COLO829 (cell line): ENCODE measurements around the gene LRRC43.
A peak's percentile ranks its signal among the peaks of the same experiment; 100 is the strongest.
"Not testable (repeated sequence)": the region's sequence is repeated elsewhere in the genome, so short reads cannot be mapped to it uniquely, and the experiment has no call there.

Experiments
- DNase-seq: peaks from one replicate; pipeline ENCODE4 v3.0.0; 2012; ENCODE audit warnings: low spot score

Gene LRRC43

DNA sequence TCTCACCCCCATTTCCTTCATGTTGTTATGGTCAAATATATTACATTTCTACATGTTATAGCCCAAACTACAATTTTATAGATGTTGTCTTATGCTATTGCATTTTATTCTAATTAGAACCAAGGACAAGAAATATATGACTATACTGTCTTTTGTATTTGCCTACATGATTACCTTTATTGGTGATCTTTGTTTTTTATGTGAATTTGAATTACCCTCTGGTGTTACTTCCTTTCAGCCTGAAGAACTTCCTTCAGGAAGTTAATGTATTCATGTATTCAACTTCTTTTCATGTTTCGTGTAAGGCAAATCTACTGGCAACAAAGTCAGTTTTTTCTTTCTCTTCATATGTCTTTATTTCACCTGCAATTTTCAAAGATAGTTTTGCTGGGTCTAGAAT, 11.9 kb downstream of the LRRC43 start:
- DNase-seq: no peak

DNA sequence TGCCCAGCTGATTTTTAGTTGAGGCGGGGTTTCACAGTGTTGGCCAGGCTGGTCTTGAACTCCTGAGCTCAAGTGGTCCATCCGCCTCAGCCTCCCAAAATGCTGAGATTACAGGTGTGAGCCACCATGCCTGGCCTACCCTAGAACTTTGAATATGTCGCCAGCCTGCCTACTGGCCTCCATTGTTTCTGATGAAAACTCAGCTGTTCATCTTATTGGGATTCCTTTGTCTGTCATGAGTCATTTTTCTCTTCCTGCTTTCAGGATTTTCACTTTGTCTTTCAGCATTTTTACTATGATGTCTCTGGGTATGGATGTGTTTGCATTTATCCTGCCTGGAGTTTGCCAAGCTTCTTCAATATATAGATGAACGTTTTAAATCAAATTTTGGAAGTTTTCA, 12.5 kb downstream of the LRRC43 start:
- DNase-seq: no peak

DNA sequence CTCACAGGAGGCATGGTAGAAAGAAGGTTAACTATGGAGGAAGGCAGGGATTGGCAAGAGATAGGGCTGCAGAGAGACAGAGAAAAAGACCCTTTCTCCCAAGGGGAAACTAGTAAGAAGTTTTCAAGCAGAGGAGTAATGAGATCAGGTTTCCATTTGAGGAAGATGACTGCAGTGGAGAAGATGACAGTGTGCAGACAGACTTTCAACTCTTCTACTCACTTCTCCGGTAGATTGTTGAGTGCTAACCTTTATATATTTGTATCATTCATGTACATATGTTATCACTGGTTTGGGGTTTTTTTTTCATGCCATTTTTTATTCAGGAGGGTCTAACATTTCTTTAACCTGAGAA, 14.7 kb downstream of the LRRC43 start:
- DNase-seq: no peak

DNA sequence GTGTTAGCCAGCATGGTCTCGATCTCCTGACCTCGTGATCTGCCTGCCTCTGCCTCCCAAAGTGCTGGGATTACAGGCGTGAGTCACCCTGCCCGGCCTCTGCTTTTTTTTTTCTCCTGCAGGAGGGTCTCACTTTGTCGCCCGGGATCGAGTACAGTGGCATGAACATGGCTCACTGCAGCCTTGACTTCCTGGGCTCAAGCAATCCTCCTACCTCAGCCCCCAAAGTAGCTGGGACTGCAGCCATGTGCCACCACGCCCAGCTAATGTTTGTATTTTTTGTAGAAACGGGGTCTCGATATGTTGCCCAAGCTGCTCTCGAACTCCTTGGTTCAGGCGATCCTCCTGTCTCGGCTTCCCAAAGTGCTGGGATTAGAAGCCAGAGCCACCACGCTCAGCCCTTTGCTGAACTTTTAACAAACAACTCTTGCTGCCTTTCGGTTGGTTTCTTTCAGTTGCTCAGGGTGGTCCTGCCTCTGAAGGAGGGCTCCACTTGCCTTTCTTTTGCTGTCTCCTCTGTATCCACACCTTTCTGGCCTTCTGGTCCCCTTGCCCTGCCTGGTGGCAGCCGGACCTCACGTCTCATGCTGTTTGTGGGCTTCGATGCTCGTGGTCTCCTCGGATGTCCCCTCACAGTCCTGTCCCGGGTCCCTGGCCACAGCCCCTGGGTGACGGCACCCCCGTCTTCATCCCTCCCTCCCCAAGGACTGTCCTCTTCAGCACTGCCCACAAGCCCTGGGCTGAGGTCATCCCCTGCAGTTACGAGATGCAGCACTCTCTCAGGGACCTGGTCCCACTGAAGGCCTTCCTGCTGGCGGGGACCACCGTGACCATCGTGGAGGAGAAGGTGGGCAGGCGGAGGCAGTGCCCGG, 16.8 kb downstream of the LRRC43 start:
- no peak for DNase-seq

DNA sequence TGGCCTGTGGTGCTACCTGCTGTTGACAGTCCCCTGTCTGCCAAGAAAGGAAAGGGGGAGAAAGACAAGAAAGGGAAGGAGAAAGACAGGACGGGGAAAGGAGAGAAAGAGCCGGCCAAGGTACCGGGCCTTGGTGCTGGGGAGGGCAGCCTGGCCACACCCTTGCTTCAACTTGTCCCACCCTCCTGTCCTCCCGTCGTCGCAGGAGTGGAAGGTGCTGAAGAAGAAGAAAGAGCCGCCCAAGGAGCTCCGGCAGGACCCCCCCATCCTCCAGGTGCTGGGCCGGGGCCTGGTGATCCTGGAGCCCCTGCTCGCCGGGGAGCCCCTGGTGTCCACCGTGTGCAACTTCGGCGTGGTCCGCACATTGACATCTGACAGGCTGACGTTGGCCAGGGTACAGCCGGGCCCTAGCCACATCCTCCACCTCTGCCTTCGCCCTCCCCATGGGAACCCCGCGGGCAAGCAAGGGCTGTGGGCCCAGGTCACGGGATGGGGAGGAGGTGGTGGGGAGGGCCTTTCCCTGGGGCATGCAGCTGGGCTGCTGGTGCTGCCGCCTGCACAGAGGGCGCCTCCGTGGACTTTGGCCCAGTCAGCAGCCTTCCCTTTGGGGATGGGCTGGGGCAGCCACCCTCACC, 17.7 kb downstream of the LRRC43 start:
- DNase-seq: no peak

DNA sequence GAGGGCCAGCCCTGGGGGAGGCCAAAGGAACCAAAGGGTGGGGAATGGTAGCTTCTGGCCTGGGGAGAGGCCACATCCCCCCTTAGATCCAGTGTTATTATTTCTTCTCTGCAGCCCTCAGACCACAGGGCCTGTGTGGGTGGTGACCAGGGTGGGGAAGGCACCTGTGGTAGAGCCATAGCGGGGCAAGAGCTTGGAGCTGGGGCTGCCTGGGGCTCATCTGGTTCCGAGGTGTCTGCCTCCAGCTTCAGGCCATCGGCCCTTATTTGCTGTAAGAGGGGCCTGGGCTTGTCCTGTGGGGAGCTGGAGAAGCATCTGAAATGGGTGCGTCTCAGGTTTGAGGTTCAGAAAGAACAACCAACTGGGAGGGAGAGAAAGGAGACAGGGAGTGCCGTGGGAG, 18.5 kb downstream of the LRRC43 start:
- DNase-seq: no peak

DNA sequence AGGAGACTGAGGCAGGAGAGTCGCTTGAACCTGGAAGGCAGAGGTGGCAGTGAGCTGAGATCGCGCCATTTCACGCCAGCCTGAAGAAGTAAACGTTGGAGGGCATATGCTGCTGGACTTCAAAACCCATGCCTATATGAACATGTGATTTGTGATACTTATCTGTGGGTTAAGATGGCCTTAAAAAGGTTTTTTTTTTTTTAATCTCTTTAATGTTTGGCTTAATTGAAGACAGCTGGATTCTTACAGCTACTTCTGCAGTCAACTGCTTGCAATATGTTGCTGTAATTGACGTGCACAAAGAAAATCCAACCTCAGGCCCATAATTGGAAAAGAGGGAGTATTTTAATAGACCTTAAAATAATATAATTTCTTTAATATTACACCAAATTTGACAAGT, 19.1 kb downstream of the LRRC43 start:
- DNase-seq: no peak

DNA sequence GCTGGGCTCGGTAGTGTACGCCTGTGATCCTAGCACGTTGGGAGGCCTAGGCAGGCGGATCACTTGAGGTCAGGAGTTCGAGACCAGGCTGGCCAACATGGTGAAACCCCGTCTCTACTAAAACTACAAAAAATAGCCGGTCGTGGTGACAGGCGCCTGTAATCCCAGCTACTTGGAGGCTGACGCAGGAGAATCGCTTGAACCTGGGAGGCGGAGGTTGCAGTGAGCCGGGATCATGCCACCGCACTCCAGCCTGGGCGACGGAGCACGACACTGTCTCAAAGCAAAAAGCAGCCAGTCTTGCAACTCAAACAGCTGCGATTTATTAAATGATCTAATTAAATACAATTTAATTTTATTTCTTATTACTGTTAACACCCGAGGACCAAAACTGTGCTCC, 19.9 kb downstream of the LRRC43 start:
- DNase-seq: not testable (repeated sequence)

DNA sequence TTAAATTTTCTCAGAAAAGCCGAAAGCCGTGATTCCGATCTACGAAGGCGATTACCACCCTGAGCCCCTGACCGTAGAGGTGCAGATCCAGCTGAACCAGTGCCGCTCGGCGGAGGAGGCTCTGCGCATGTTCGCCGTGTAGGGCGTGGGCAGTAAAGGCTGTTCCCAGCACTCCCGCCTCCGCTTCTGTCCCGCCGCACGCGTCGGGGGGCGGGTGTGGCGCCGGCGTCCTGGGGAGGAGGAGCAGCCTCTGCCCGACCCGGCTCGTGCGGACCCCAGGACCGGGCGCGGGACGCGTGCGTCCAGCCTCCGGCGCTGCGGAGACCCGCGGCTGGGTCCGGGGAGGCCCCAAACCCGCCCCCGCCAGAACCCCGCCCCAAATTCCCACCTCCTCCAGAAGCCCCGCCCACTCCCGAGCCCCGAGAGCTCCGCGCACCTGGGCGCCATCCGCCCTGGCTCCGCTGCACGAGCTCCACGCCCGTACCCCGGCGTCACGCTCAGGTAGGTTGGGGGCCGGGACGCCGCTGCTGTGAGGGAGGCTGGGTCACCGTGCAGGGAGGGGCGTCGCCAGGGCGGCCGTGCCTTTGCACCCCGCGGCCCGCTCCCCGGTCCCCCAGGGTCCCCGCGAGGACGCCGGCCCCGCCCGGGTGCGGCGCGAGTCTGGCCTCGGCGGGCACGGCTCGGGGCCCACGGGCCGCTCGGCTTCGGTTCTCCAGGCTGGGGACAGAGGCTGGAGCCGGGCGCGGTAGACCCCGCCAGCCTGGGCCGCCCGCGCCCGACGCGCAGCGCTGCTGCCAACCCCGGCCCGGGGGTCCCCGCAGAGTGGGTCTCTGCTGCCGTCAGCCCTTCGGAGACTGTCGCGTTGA, 20.6 kb downstream of the LRRC43 start, which contains the start of gene B3GNT4:
B3GNT4 (plus strand) TSS at position 409 of the 866 bp plus-strand sequence. CDS start 910 bp downstream, outside the sequence.
- peak; percentile 36 for DNase-seq

DNA sequence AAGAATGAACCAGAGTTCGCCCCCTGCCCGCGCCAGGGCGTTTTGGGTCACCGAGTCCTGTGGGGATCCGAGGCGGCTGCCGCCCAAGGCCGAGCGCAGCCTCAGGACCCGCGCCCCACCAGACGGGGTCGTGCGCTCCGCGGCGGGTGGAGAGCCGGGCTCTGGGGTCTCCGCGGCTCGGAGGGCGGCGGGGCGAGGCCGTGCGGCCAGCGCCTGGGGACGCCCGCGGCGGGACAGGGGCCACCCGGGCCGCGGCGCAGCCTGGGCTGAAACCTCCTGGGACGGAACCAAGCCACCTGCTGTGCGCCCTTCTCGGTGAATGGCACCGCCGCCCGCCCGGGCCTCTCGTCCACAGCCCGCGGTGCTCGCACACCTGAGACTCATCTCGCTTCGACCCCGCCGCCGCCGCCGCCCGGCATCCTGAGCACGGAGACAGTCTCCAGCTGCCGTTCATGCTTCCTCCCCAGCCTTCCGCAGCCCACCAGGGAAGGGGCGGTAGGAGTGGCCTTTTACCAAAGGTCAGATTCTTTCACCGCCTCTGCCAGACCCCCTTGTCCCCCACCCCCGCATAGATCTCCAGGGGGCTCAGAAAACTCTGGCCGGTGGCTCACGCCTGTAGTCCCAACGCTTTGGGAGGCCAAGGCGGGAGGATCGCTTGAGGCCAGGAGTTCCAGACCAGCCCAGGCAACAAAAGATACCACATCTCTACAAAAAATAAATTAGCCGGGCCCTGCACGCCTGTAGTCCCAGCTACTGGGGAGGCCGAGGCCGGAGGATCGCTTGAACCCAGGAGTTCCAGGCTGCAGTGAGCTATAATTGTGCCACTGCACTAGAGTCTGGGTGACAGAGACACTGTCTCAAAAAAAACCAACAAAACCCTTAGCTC, 21.5 kb downstream of the LRRC43 start:
- no peak for DNase-seq

DNA sequence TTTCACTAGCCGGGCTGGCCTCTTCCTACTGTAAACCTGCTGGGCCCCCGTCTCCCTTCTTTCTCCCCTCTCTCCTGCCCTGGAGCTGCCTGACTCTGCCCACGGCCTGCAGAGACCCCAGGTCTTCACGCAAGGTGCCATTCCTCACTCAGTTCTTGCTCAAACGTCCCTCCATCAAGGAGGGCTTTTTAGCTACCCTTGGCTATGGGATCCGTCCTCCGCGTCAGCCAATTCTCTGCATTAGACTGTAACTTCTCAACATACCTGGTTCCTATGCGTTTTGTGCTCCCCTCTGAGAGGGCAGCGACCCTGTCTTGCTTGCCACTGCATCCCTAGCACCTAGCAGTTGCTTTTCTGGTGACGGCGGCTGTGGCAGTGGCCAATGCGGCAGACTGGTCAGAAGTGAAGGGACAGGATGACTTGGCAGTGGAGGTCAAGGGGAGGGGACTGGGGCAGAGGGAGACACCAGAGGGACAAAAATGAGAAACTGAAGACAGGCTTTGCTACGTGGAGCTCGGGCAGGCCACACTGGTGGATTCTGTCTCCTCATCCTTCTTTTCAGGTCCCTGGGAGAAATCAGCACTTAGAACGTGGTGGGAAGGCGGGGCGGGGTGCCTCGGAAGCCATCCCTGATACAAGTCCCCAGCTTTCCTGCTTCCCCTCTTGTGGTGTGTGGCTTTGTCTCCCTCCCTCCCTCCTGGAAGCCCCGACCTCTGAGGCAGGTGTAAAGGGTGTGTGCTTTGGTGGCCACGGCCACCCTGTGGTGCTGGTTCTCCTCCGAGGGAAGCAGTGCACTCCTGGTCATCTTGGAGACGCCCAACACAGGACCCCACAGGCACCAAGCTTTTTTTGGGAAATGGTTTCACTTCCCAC, 22.4 kb downstream of the LRRC43 start:
- DNase-seq: no peak

DNA sequence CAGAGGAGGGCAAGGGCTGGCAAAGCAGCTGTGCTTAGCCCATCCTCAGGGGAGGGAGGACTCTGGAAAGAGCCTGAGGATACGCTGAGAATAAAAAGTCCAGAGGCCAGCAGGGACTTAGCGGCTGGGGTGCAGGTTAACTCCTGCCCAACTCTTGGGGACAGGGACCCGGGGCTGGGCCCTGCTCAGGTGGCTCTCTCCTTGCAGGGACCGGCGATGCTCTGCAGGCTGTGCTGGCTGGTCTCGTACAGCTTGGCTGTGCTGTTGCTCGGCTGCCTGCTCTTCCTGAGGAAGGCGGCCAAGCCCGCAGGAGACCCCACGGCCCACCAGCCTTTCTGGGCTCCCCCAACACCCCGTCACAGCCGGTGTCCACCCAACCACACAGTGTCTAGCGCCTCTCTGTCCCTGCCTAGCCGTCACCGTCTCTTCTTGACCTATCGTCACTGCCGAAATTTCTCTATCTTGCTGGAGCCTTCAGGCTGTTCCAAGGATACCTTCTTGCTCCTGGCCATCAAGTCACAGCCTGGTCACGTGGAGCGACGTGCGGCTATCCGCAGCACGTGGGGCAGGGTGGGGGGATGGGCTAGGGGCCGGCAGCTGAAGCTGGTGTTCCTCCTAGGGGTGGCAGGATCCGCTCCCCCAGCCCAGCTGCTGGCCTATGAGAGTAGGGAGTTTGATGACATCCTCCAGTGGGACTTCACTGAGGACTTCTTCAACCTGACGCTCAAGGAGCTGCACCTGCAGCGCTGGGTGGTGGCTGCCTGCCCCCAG, 23.4 kb downstream of the LRRC43 start:
- no peak for DNase-seq

DNA sequence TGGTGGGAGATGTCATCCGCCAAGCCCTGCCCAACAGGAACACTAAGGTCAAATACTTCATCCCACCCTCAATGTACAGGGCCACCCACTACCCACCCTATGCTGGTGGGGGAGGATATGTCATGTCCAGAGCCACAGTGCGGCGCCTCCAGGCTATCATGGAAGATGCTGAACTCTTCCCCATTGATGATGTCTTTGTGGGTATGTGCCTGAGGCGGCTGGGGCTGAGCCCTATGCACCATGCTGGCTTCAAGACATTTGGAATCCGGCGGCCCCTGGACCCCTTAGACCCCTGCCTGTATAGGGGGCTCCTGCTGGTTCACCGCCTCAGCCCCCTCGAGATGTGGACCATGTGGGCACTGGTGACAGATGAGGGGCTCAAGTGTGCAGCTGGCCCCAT, 24.1 kb downstream of the LRRC43 start:
- DNase-seq: no peak

DNA sequence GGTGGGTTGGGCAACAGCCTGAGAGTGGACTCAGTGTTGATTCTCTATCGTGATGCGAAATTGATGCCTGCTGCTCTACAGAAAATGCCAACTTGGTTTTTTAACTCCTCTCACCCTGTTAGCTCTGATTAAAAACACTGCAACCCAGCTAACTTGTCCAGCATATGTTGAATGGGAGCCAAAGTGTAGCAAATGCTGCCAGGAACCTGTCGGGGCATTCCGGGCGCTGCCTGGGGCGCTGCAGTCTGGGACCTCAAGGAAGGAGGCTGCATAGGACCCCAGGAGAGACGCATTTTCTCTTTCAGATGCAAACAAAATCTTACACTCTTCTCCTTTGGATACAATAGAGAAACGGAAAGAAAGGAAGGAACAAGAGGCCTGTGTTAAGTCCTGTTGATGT, 24.5 kb downstream of the LRRC43 start:
- no peak for DNase-seq

DNA sequence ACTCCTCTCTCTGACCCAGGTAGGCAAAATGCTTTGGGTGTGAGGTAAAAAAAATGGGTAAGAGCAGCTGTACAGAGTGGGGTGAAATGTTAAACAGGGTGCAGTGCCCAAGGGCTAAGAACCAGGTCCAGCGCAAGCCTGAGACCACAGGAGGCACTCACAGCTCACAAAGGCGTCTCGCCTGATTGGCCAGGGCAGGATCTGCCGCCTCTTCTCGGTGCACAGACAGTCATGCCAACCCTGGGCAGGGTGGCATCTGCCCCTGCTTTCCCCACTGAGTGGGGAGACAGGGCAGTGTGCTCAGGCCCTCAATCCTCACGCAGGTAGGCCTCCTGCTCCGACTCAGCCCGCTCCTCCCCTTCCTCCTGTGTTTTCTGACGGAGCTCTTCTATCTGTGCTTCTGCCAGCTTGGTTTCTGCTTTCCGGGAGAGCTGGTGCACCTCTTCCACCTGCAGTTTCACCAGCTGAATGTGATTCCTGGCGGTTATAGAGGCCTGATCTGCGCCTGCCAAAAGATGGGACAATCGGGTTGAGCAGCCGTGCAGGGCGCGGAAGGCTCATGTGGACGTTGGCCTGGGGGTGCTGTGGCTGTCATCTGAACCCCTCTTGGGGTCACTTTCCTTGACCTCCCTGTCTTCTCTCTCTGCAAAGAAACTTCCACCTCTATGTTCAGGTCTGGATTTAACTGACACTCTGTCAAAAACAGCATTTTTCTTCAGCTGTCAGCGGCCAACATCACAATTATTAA, 25.3 kb downstream of the LRRC43 start:
- DNase-seq: no peak

DNA sequence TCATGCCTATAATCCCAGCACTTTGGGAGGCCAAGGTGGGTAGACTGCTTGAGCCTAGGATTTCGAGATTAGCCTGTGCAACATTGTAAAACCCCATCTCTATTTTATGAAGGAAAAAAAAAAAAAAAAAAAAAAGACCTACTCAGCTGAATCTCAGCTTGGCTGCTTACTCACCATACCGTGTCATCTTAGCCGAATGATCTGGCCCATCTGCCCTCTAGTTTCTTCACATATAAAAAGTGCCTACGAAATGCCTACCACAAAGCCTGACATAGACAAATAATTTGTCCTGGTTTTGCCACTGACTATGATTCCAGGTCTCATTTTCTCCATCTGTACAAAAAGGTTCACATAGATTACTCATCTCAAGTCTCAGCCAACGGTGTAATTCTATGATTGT, 32.8 kb downstream of the LRRC43 start:
- DNase-seq: no peak

DNA sequence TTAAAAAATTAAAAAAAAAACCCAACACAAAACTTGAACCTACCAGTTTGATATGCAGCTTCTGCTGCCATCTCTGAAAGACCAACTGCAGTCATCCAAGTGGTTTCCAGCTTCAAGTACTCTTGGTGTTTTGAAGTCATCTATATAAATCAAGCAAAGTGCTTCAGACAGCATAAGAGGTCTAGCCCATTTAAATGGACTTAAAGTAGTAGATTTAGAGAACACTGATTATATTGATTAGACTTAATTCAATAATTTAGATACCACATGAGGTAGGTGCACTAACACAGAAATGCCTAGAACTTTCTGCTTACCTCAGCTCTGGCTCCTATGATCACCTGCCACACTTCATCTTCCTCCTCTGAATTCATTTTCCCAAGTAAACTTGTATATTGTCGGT, 33.5 kb downstream of the LRRC43 start:
- DNase-seq: no peak

DNA sequence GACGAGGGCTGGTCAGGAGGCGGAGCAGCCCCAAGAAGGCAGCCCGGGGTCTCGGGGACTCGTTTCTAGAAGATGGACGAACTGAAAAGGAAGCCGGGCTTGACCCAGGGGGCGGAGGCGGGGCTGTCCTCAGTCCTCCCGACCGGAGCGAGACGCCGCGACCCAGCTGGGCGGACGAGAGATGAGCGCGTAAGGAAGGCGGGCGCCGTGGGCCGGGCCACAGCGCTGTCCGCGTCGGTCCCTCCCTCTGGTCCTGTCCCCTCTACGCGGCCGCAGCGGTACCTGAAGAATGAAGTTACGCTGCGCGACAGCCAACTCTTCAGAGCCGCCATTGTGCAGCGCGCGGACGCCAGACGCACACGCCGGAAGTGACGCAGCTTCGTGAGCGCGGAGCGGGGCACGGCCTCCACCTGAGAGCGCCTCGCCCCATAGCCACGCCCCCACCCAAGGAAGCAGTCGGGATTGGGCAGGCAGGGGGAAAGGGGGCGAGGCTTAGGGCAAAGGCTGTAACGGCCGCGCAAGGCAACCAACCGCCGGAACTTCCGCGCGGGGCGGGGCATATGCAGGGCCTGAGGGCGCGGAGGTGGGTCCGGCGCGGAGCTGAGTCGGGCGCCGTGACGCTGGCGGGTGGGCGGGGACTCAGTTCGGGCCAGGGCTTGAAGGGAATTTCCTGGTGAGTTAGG, 42.9 kb downstream of the LRRC43 start, which contains the start of gene DIABLO:
DIABLO (minus strand) TSS at position 370 of the 683 bp plus-strand sequence; CDS start at position 332, 38 bp downstream.
- DNase-seq: peak; percentile 93
